Pulmonary artery endothelial cell (primary cell): ENCODE data around the gene MTREX. TPM values are rescaled to one million over a fixed set of nuclear protein-coding genes. Genes with fewer than 3 reads are reported as not detected.
A peak's percentile ranks its signal among the peaks of the same experiment; 100 is the strongest.
"Not testable (repeated sequence)": the region's sequence is repeated elsewhere in the genome, so short reads cannot be mapped to it uniquely, and the experiment has no call there.

ENCODE experiments used
- DNase-seq: peaks from one replicate; pipeline ENCODE4 v3.0.0-alpha.2; 2011; ENCODE audit warnings: low read depth, low spot score
- total RNA-seq: library from RNA; depleted of rRNA; stranded (reverse); fragments of >200 nt; gene quantifications from 2 replicates; pipeline ENCODE4 v1.2.3, GENCODE V29; 2014

MTREX gene
- total RNA-seq = 88.4 and 129 TPM in 2 replicates

- peak; percentile 83 for DNase-seq
These were observed at the start of gene MTREX, which contains the start of gene DHX29 for GRCh38 chr5:55307383-55308253. Gene MTREX (plus strand): TSS chr5:55307989. CDS start chr5:55308014, 25 bp downstream. Gene DHX29 (minus strand): TSS chr5:55307694. CDS start chr5:55307573, 121 bp downstream.

GRCh38 chr5:55258339-55258738, 49.5 kb upstream of the MTREX start:
- no peak for DNase-seq

GRCh38 chr5:55276771-55277170, 31.0 kb upstream of the MTREX start:
- DNase-seq = no peak

- DNase-seq = no peak
These were observed 29.0 kb upstream of the MTREX start for GRCh38 chr5:55278778-55279177.

DNA sequence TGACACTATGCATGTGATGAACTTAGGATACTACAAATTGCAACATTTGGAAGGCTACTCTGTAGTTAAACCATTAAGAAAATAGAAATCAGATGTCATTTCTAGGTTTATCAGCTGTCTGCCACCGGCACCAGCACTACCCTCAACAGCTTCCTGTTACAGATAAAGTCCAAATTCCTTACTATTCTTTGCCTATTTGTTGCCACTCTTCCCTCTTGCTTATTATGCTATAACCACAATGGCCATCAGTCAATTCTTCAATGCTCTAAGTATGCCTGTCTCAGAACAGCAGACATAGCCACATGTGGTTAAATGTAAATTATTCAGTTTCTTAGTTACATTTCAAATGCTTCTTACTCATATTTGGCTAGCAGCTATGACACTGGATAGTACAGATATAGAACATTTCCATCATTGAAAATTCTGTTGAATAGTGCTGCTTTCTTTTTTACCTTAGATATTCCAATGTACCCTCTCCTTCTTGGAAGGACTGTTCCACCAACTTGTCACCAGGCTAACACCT, 21.3 kb upstream of the MTREX start:
- no peak for DNase-seq

DNA sequence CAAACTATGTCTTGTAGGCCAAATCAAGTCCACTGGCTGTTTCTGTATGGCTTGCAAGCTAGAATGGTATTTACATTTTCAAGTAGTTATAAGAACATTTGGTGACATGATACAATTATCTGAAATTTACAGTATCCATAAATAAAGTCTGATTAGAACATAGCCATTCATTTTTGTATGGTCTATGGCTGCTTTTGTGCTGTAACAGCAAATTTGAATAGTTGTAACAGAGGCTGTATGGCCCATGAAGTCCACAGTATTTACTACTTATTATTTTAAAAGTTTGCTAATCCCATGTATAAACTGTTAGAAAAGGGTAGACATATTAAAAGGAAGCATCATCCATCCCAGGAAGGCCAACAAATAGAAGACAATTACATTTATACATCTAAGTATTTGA, 18.0 kb upstream of the MTREX start:
- DNase-seq = no peak

DNA sequence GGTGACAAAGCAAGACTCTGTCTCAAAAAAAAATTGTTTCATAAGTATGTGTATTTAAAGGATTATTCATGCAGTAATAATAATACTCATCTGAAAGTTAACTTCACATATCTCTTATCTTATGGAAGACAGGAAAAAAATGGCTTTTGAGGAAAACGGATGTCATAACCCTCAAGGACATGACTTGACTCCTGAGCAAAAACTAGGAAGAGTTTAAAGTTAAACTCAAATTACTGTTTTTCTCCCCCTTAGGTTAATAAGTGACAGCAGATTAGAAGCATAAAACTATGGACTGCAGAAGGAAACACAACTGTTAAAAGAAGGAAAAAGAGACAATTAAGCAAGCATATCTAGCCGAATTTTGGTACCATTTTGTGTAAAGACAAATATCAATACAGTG, 16.8 kb upstream of the MTREX start:
- DNase-seq = no peak

GRCh38 chr5:55294935-55295334, 12.9 kb upstream of the MTREX start:
- no peak for DNase-seq

DNA sequence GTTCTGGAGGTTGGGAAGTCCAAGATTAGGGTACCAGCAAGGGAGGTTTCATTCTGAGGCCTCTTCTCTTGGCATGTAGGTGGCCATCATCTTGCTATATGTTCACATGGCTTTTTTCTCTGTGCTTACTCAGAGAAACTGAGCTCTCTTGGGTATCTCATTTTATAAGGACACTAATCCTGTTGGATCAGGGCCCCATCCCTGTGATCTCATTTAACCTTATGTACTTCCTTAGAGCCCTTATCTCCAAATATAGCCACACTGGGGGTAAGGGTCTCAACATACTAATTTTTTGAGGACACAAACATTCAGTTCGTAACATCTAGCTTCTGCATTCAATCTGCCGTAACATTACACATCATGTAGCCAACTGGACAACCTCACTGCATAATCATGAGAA, 6.9 kb upstream of the MTREX start:
- DNase-seq = no peak

- DNase-seq = peak; percentile 71
These were observed 4.5 kb upstream of the MTREX start for GRCh38 chr5:55303238-55303690.

DNA sequence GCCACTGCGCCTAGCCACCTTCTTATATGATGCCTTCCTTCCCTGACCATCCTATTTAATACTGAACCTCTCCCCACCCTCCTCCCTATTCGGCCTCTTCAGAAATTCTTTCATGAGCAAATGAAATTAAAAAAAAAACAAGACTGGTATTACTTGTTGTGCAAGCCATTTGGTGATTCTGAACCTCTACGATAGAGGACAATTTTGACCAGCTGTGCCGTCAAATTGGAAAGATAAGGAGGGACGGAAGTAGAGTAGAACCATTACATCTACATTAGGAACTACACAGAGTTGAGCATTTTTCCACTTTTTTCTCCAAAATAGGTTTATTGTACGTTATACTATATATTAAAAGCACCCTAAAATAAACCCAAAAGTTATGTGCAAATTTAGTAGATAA, 3.2 kb upstream of the MTREX start:
- no peak for DNase-seq

DNA sequence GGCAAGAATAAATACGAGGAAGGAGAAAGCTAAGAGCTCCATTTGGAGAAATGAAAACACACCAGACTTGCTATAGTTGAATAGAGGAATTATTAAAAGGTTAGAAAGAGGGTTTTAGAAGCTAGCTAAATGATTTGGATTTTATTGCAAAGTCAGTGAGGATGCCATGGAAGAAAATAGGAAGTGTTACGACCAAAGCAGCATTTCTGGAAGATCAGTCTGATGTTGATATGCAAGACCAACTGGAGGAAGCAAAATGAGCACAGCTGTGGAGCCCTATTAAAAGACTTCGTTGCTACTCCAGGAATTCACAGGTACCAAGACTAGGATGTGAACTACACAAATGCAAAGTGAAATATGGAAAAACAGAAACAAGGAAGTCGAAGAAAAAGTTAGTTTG, 2.4 kb upstream of the MTREX start:
- no peak for DNase-seq

DNA sequence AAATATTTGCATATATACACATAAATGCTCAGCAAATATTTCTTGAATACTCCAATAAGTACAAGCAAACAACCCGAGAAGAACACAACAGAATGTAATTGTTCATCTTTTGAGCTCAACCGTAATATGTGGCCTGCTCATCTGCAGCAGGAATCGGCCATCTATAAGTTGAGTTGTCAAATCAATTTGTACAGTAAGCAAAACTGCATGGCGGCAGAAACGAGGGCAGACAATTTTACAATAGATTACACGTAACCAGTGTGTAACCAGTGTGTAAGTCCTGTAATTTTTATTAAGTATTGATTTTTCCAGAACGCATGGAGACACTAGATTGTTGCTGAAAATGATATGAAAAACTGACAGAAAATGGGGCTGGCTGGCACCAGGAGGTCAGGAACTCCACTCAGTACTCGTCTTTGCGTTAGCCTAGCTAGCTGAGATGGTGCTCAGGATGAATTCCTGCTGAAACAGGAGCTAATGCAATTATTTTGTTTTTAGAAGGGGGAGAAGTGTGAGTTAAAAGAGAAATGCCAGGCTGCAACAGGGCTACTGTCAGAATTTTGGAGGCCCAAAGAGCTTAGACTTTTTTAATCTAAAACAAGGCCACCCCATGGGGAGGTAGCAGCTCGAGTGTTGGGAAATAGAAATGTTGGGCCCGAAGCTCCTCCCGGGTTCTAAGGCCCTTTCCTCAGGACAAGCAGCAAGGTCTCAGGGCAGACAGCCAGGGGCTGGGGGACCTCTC, 977 bp upstream of the MTREX start:
- DNase-seq = no peak

DNA sequence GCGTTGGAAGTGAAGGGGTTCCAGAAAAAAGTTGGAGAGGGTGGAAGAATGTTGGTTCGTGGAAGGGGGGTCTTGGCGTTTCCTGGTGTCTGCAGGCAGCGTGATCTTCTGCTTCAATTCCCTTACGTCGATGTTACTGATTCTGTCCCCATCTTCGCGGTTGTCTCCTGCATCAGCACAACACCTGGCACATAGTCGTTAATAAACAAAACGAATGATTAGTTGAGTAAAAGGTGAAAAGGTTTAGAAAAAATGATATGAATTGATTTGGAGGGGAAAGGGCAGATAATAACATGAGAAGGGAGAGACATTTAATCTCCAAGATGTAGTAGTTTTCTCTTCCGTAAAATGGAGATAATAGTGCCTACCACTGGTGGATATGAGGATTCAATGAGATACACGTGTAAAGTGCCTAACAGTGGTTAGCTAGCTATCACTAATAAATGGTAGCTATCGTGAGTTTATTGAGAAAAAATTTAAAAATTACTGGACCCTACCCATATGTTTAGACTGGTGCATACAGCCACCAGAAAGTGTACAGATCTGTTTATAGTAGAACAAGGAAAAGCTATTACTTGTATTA, 556 bp downstream of the MTREX start:
- no peak for DNase-seq

GRCh38 chr5:55313870-55314617, 6.3 kb downstream of the MTREX start:
- no peak for DNase-seq

- no peak for DNase-seq
These were observed 8.5 kb downstream of the MTREX start for GRCh38 chr5:55316289-55316688.

DNA sequence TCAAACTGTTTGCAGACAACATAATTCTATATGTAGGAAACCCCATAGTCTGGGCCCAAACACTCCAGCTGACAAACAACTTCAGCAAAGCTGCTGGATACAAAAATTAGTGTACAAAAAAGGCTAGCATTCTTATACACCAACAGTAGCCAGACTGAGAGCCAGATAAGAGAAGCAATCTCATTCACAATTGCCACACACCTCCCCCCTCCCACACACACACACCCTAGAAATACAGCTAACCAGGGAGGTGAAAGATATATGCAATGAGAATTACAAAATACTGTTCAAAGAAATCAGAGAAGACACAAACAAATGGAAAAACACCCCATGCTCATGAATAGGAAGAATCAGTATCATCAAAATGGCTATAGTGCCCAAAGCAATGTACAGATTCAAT, 9.0 kb downstream of the MTREX start:
- DNase-seq = no peak

- DNase-seq = not testable (repeated sequence)
These were observed 10.4 kb downstream of the MTREX start for GRCh38 chr5:55318237-55318636.

GRCh38 chr5:55319491-55319890, 11.7 kb downstream of the MTREX start:
- no peak for DNase-seq

- DNase-seq = no peak
These were observed 12.8 kb downstream of the MTREX start for GRCh38 chr5:55320571-55320970.

- no peak for DNase-seq
These were observed 16.2 kb downstream of the MTREX start for GRCh38 chr5:55324006-55324405.
